Neural progenitor cell (in vitro differentiated cells): Measurements from ENCODE around the gene NCS1. TPM values are rescaled to one million over a fixed set of nuclear protein-coding genes. Genes with fewer than 3 reads are reported as not detected.

ENCODE experiments used
- DNase-seq: peaks from one replicate; pipeline ENCODE4 v3.0.0-alpha.2; 2016; ENCODE audit warnings: low spot score
- H2AFZ ChIP-seq: fragments of 200-600 bp; sonication (generic); replicated peaks from 2 replicates; pipeline ENCODE4 v1.6.1; 2016; ENCODE audit warnings: antibody characterized with exemption
- H3F3A ChIP-seq: fragments of 200-600 bp; sonication (generic); 2 replicates; pipeline ENCODE4 v1.6.1; 2016; ENCODE audit warnings: antibody characterized with exemption, low read depth
- H3K27ac ChIP-seq: fragments of 200-600 bp; sonication (generic); 2 replicates; pipeline ENCODE4 v1.5.1; 2016; ENCODE audit warnings: mild to moderate bottlenecking
- H3K27me3 ChIP-seq: fragments of 200-600 bp; sonication (generic); 2 replicates; pipeline ENCODE4 v1.6.1; 2016; ENCODE audit warnings: mild to moderate bottlenecking, moderate library complexity
- H3K36me3 ChIP-seq: fragments of 200-600 bp; sonication (generic); 2 replicates; pipeline ENCODE4 v1.5.1; 2016
- H3K4me1 ChIP-seq: fragments of 200-600 bp; sonication (generic); 2 replicates; pipeline ENCODE4 v1.6.1; 2016; ENCODE audit warnings: mixed run types
- H3K4me2 ChIP-seq: fragments of 200-600 bp; sonication (generic); 2 replicates; pipeline ENCODE4 v1.6.1; 2016
- H3K4me3 ChIP-seq: fragments of 200-600 bp; sonication (generic); 2 replicates; pipeline ENCODE4 v1.5.1; 2016
- H3K79me2 ChIP-seq: fragments of 200-600 bp; sonication (generic); 2 replicates; pipeline ENCODE4 v1.6.1; 2016; ENCODE audit warnings: low read depth
- H3K9ac ChIP-seq: fragments of 200-600 bp; sonication (generic); 2 replicates; pipeline ENCODE4 v1.6.1; 2016
- H3K9me3 ChIP-seq: fragments of 200-600 bp; sonication (generic); 2 replicates; pipeline ENCODE4 v1.5.1; 2016; ENCODE audit warnings: low read depth
- H4K20me1 ChIP-seq: fragments of 200-600 bp; sonication (generic); 2 replicates; pipeline ENCODE4 v1.6.1; 2016; ENCODE audit warnings: low read depth
- H3K27ac Mint-ChIP-seq: 3 replicates; pipeline ENCODE4 v1.8.0; 2021; ENCODE audit warnings: mixed read lengths
- H3K27me3 Mint-ChIP-seq: 2 replicates; pipeline ENCODE4 v1.8.0; 2022; ENCODE audit warnings: low read depth, mild to moderate bottlenecking, inconsistent platforms, moderate library complexity, mixed read lengths; ENCODE audit not compliant: insufficient read depth
- H3K36me3 Mint-ChIP-seq: 3 replicates; pipeline ENCODE4 v1.8.0; 2021; ENCODE audit warnings: mixed read lengths
- H3K4me1 Mint-ChIP-seq: 3 replicates; pipeline ENCODE4 v1.8.0; 2021; ENCODE audit warnings: mixed read lengths
- H3K4me3 Mint-ChIP-seq: 3 replicates; pipeline ENCODE4 v1.8.0; 2021; ENCODE audit warnings: mild to moderate bottlenecking, moderate library complexity, mixed read lengths
- H3K9me3 Mint-ChIP-seq: 3 replicates; pipeline ENCODE4 v1.8.0; 2020; ENCODE audit warnings: mixed read lengths
- CTCF ChIP-seq: fragments of 200-600 bp; sonication (generic); IDR thresholded peaks from 2 replicates; pipeline ENCODE4 v1.5.1; 2017; ENCODE audit warnings: antibody characterized with exemption, mild to moderate bottlenecking
- EZH2 ChIP-seq: fragments of 200-600 bp; sonication (generic); IDR thresholded peaks from 2 replicates; pipeline ENCODE4 v1.6.1; 2017; ENCODE audit warnings: antibody characterized with exemption, mild to moderate bottlenecking, moderate library complexity
- EZH2phosphoT487 ChIP-seq: fragments of 200-600 bp; sonication (generic); IDR thresholded peaks from 2 replicates; pipeline ENCODE4 v1.6.1; 2017; ENCODE audit warnings: antibody characterized with exemption
- total RNA-seq: library from RNA; depleted of rRNA; stranded (reverse); fragments of >200 nt; gene quantifications from 2 replicates; pipeline ENCODE4 v1.2.3, GENCODE V29; 2015; ENCODE audit warnings: low replicate concordance

The NCS1 gene
- total RNA-seq, 1 donor from 2014 or later, result 16.0 TPM

DNA sequence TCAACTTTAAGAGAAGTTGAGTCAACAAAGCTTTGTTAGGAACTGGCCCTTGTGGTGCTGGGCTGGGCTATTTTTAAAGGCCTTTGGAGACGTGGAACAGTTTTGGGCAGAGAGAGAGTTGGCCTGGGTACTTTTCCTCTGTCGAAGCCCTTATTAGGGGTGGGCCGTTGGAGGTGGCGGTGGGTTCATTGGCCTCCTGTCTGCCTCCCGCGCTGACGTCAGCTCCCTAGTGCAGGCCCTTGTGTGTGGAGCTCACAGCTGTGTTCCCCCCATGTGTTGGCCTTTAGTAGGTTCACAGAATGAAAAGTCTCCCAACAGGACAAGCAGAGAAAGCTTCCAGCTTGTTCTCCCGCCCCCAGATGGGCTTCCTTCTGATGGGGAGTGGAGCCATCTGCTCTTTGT lies 2.7 kb downstream of the NCS1 start:
- H3K4me1 ChIP-seq, result peaks cover 3% of the 10 kb centered on the region
- peaks cover 11% of the 10 kb centered on the region for H3K27me3 Mint-ChIP-seq
- no peak overlapping the region for H3K9ac ChIP-seq
- peaks cover 11% of the 10 kb centered on the region for H3K27me3 ChIP-seq
- no peak for TF ChIP-seq CTCF
- TF ChIP-seq EZH2, result no peak
- TF ChIP-seq EZH2phosphoT487, result no peak
- H3K27ac Mint-ChIP-seq, result no peak overlapping the region
- DNase-seq, result no peak
- H3K4me1 Mint-ChIP-seq, result peaks cover 19% of the 10 kb centered on the region
- no peak overlapping the region for H3K27ac ChIP-seq
- H3K4me3 ChIP-seq, result no peak overlapping the region
- H3K4me3 Mint-ChIP-seq, result peak overlapping the region; percentile 91
- no peak overlapping the region for H2AFZ ChIP-seq
- no peaks in the 10 kb centered on the region for H3K9me3 ChIP-seq
- H3K36me3 ChIP-seq, result no peaks in the 10 kb centered on the region
- no peaks in the 10 kb centered on the region for H4K20me1 ChIP-seq
- peaks cover 15% of the 10 kb centered on the region for H3F3A ChIP-seq
- no peaks in the 10 kb centered on the region for H3K9me3 Mint-ChIP-seq
- H3K79me2 ChIP-seq, result peaks cover 39% of the 10 kb centered on the region
- H3K4me2 ChIP-seq, result no peak overlapping the region
- H3K36me3 Mint-ChIP-seq, result no peaks in the 10 kb centered on the region

- Histone ChIP-seq H3K9ac (no peak overlapping the region), H3K4me1 (peaks cover 3% of the 10 kb centered on the region), H3K27me3 (peaks cover 11% of the 10 kb centered on the region), H3F3A (peaks cover 15% of the 10 kb centered on the region), H3K9me3 (no peaks in the 10 kb centered on the region), H2AFZ (no peak overlapping the region), H3K79me2 (peaks cover 43% of the 10 kb centered on the region), H3K4me3 (no peak overlapping the region), H3K36me3 (no peaks in the 10 kb centered on the region), H3K27ac (no peak overlapping the region), H3K4me2 (no peak overlapping the region), H4K20me1 (no peaks in the 10 kb centered on the region)
- Mint-ChIP-seq H3K27ac (no peak overlapping the region), H3K27me3 (peaks cover 10% of the 10 kb centered on the region), H3K9me3 (no peaks in the 10 kb centered on the region), H3K4me3 (no peak overlapping the region), H3K4me1 (peaks cover 19% of the 10 kb centered on the region), H3K36me3 (no peaks in the 10 kb centered on the region)
- TF ChIP-seq EZH2 (no peak), EZH2phosphoT487 (no peak), CTCF (no peak)
- no peak for DNase-seq
Observed at GRCh38 chr9:130175355-130175754, 3.2 kb downstream of the NCS1 start.

DNA sequence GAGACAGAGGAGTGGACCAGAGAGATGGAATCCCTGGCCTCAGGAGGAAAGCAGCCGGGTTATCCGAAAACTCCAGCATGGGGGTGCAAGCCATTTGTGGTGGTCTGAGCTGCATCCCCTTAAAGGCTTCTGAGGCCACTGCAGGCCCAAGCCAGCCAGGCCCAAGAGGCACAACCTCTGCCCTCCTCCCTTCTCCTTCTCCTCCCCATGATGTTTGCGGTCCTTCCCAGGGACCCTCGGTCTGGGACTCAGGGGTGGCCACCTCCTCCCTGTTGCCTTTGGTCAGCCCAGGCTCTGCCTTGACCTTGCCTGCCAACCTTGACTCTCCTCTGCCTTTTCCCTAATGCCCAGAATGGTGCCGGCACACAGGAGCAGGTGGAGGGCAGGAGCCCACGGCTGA lies 4.6 kb downstream of the NCS1 start:
- Histone ChIP-seq H3K4me1 (peaks cover 3% of the 10 kb centered on the region), H3K9ac (no peak overlapping the region), H3F3A (peaks cover 2% of the 10 kb centered on the region), H3K27ac (no peak overlapping the region), H3K36me3 (no peaks in the 10 kb centered on the region), H3K9me3 (no peaks in the 10 kb centered on the region), H3K79me2 (peaks cover 54% of the 10 kb centered on the region), H3K27me3 (peaks cover 3% of the 10 kb centered on the region), H3K4me2 (no peak overlapping the region), H3K4me3 (no peak overlapping the region), H4K20me1 (no peaks in the 10 kb centered on the region), H2AFZ (no peak overlapping the region)
- TF ChIP-seq EZH2phosphoT487, result no peak
- TF ChIP-seq CTCF, result no peak
- TF ChIP-seq EZH2, result no peak
- no peaks in the 10 kb centered on the region for H3K27me3 Mint-ChIP-seq
- H3K4me3 Mint-ChIP-seq, result no peak overlapping the region
- no peaks in the 10 kb centered on the region for H3K36me3 Mint-ChIP-seq
- H3K4me1 Mint-ChIP-seq, result peaks cover 15% of the 10 kb centered on the region
- DNase-seq, result no peak
- no peaks in the 10 kb centered on the region for H3K9me3 Mint-ChIP-seq
- H3K27ac Mint-ChIP-seq, result peak overlapping the region; percentile 17
